ENCODE measurements around the gene GRIFIN. TPM values are rescaled to one million over a fixed set of nuclear protein-coding genes. Genes with fewer than 3 reads are reported as not detected.

Gene GRIFIN
- total RNA-seq, 4 donors from 2014 or later = not detected

DNA sequence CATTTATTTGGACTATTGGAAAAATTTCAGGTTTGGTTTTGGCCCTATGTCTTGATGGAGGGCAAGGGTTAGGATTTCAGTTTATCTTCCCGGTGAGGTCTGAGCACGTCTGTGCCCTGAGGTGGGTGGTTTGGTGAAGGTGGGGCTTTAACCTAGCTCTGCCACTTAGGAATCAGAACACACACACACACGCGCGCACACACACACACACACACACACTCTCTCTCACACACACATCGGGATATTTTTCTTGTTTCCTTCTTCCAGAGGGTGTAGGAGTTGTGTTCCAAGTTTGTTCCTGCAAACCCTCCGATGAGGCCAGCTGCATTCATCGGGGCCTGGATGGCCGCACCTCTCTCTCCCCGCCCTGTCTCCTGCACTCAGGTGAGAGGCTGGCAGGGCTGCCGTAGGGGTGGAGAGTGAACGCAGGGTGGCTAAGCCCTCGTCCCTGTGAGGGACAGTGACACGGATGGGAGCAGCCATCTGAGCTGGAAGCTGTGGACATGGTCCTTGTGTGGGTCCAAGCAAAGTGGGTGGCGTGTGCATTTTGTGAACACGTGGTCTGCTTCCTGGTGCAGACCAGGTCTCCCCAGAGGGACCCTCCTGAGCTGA lies 38.6 kb downstream of the GRIFIN start:
- ATAC-seq (ENCODE audit: low FRiP score) = no peak
- TF ChIP-seq, protein P1, sequence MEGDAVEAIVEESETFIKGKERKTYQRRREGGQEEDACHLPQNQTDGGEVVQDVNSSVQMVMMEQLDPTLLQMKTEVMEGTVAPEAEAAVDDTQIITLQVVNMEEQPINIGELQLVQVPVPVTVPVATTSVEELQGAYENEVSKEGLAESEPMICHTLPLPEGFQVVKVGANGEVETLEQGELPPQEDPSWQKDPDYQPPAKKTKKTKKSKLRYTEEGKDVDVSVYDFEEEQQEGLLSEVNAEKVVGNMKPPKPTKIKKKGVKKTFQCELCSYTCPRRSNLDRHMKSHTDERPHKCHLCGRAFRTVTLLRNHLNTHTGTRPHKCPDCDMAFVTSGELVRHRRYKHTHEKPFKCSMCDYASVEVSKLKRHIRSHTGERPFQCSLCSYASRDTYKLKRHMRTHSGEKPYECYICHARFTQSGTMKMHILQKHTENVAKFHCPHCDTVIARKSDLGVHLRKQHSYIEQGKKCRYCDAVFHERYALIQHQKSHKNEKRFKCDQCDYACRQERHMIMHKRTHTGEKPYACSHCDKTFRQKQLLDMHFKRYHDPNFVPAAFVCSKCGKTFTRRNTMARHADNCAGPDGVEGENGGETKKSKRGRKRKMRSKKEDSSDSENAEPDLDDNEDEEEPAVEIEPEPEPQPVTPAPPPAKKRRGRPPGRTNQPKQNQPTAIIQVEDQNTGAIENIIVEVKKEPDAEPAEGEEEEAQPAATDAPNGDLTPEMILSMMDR (IDR thresholded peaks at IDR 0.05) = no peak
- DNase-seq (ENCODE audit: low spot score) = no peak

DNA sequence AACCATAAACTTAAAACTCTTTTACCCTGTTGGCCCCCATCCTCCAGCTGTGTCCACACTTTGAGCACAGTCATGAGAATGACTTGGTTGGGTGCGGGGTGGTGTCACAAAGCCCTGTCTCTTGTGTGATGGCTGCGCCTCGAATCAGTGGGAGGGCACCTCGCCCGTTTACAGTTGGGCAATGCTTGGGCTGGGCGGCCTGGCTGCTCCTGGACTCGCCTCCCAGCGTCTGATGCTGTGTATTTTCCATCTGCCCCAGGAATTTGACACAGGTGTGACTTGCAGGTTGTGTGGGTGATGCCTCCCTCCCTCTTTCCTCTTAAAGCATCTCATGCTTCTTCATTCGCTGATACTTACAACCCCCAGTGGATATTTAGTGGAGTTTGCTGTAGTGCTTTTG lies 39.1 kb downstream of the GRIFIN start:
- ATAC-seq (ENCODE audit: low FRiP score) (no peak), DNase-seq (ENCODE audit: low spot score) (no peak)
- TF ChIP-seq, protein P1 (IDR thresholded peaks at IDR 0.05) = no peak

DNA sequence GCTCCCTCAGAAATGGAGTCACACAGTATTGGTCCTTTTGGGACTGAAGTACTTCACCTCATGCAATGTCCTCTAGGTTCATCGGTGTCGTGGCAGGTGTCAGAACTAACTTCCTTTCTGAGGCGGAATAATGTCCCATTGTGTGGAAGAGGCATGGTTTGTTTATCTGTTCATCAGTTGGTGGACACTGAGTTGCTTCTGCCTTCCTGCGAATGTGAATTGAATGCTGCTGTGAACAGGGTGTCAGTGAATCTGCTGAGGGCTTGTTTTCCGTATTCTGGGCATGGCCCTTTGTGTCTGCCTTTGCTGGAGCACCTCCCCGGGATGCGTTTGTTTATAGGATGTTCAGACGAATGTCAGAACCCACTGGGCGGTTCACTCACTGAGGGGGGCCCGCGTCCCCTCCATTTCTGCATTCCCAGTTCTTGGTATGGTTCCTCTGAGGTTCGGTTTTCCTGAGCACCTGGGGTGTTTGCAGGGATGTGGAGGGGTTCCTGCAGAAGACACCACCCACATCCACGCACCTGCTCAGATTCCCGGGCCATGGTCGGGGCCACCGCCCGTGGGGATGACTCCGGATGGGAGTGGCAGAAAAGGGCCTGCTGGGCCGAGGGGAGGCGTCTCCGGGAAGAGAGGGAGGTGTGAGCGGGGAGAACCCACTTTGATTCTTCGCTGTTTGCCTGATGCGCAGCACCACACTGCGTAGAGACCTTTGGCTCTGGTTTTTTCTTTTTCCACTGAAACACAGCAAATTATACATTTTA lies 39.7 kb downstream of the GRIFIN start:
- ATAC-seq (ENCODE audit: low FRiP score) (no peak), DNase-seq (ENCODE audit: low spot score) (no peak)
- TF ChIP-seq, protein P1 (IDR thresholded peaks at IDR 0.05) = no peak

DNA sequence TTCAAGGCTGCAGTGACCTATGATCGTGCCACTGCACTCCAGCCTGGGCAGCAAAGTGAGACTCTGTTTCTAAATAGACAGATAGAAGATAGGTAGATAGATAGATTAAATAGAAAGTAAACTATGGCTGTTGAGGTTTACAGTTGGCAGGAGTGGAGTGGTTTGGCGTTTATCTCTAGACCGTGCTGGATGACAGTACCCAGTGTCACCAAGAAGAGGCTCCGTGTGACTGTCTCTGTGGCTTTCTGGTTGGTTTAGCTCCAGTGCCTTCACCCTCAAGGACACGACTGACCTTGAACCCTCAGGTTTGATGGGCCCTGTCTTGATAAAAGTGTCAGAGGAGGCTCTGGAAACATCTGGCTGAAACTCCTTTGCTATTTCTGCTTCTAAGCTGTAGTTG lies 41.1 kb downstream of the GRIFIN start:
- TF ChIP-seq, protein P1 (IDR thresholded peaks at IDR 0.05) = no peak
- DNase-seq (ENCODE audit: low spot score) (no peak), ATAC-seq (ENCODE audit: low FRiP score) (no peak)

DNA sequence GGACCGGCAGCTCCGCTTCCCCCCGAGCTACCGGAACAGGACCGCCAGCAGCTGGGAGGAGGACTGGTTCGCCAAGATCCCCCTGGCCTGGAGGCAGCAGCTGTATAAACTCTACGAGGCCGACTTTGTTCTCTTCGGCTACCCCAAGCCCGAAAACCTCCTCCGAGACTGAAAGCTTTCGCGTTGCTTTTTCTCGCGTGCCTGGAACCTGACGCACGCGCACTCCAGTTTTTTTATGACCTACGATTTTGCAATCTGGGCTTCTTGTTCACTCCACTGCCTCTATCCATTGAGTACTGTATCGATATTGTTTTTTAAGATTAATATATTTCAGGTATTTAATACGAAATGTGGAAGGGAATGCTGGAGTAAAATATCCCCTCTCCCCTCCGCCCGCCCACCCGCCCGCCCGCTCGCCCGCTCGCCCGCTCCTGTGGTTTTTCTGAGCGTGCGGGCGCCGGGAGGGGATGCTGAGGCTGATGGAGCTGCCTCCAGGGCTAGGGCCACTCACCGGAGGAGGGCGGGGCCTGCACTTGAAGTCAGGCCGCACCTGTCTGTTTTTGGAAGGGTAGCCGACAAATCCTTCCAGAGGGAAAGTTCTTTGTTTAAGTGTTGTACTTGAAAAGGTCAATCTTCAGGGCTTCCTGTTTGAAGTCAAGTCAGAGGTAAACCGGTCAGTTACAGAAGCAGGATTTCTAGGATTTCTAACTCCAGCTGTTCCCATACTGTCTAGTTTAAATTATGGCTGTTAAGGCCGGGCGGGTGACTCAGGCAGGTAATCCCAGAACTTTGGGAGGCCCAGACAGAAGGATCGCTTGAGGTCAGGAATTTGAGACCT lies 42.3 kb downstream of the GRIFIN start:
- ATAC-seq (ENCODE audit: low FRiP score) (no peak), DNase-seq (ENCODE audit: low spot score) (no peak)

DNA sequence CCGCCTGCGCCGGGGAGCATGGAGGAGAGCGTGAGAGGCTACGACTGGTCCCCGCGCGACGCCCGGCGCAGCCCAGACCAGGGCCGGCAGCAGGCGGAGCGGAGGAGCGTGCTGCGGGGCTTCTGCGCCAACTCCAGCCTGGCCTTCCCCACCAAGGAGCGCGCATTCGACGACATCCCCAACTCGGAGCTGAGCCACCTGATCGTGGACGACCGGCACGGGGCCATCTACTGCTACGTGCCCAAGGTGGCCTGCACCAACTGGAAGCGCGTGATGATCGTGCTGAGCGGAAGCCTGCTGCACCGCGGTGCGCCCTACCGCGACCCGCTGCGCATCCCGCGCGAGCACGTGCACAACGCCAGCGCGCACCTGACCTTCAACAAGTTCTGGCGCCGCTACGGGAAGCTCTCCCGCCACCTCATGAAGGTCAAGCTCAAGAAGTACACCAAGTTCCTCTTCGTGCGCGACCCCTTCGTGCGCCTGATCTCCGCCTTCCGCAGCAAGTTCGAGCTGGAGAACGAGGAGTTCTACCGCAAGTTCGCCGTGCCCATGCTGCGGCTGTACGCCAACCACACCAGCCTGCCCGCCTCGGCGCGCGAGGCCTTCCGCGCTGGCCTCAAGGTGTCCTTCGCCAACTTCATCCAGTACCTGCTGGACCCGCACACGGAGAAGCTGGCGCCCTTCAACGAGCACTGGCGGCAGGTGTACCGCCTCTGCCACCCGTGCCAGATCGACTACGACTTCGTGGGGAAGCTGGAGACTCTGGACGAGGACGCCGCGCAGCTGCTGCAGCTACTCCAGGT lies 43.1 kb downstream of the GRIFIN start:
- ATAC-seq (ENCODE audit: low FRiP score) (no peak), DNase-seq (ENCODE audit: low spot score) (no peak)
- TF ChIP-seq, protein P1 (IDR thresholded peaks at IDR 0.05) = no peak

More for the DNA sequence above, 42.3 kb downstream of the GRIFIN start:
- TF ChIP-seq, protein P1 (IDR thresholded peaks at IDR 0.05) = no peak

Measured in omental fat pad (tissue), 4 donors.